HL-60 (cell line): ENCODE data around the gene NR2F6.
A peak's percentile ranks its signal among the peaks of the same experiment; 100 is the strongest.

Experiments
- DNase-seq, 2 experiments: peaks; one replicate each; pipeline ENCODE4 v3.0.0-alpha.2; 2010 to 2020; ENCODE audit warnings: low read depth in 1 of 2, low spot score in 1 of 2
- H3K27ac ChIP-seq: fragments of 250-450 bp; sonication (Bioruptor Pico); replicated peaks from 2 replicates; pipeline ENCODE4 v1.5.1; 2020; ENCODE audit warnings: mild to moderate bottlenecking, moderate library complexity
- H3K27me3 ChIP-seq: fragments of 250-450 bp; sonication (Bioruptor Pico); 2 replicates; pipeline ENCODE4 v1.5.1; 2021; ENCODE audit warnings: mild to moderate bottlenecking, moderate library complexity; ENCODE audit not compliant: insufficient read depth, poor library complexity, severe bottlenecking
- H3K4me3 ChIP-seq: replicated peaks from 2 replicates; pipeline ENCODE4 v1.5.1; 2011; ENCODE audit warnings: mild to moderate bottlenecking, control low read depth, low read length; ENCODE audit not compliant: insufficient read depth
- CTCF ChIP-seq: IDR thresholded peaks from one replicate; pipeline ENCODE4 v1.5.1; 2011; ENCODE audit warnings: low read length, control low read depth, inconsistent platforms; ENCODE audit not compliant: insufficient read depth
- GABPA ChIP-seq: IDR thresholded peaks from 2 replicates; pipeline ENCODE4 v1.6.1; 2012; ENCODE audit warnings: low read depth
- POLR2AphosphoS5 ChIP-seq: IDR thresholded peaks from 2 replicates; pipeline ENCODE4 v1.6.1; 2012; ENCODE audit warnings: low read depth
- REST ChIP-seq: IDR thresholded peaks from 2 replicates; pipeline ENCODE4 v1.6.1; 2012; ENCODE audit warnings: low read depth; ENCODE audit not compliant: insufficient replicate concordance
- SPI1 ChIP-seq: IDR thresholded peaks from 2 replicates; pipeline ENCODE4 v1.6.1; 2012; ENCODE audit warnings: low read depth, mild to moderate bottlenecking, borderline replicate concordance

Gene NR2F6

GRCh38 chr19:17227798-17228367 lies 17.8 kb downstream of the NR2F6 start:
- no peaks in the 10 kb centered on the region for H3K27me3 ChIP-seq
- no peak overlapping the region for H3K4me3 ChIP-seq
- TF ChIP-seq REST, result no peak
- TF ChIP-seq POLR2AphosphoS5, result no peak
- no peak for TF ChIP-seq SPI1
- no peak for TF ChIP-seq CTCF
- TF ChIP-seq GABPA, result no peak
- no peak for DNase-seq
- no peak overlapping the region for H3K27ac ChIP-seq

GRCh38 chr19:17226002-17226933 lies 19.5 kb downstream of the NR2F6 start, which contains the start of gene OCEL1:
Gene OCEL1 (plus strand): TSS chr19:17226226. CDS start chr19:17226248, 22 bp downstream.
- peak within 1 kb of the TSS; percentile 72 for H3K27ac ChIP-seq
- peak; percentile 96 to 99 for DNase-seq
- H3K4me3 ChIP-seq, result peak within 1 kb of the TSS; percentile 71
- TF ChIP-seq POLR2AphosphoS5, result peak; percentile 66; the same call in 1 of the 2 replicates
- 0 out of 2 replicates have a peak, but pooled peaks have one; percentile 14 for TF ChIP-seq GABPA
- no peak for TF ChIP-seq SPI1
- no peaks in the 10 kb centered on the region for H3K27me3 ChIP-seq

GRCh38 chr19:17225053-17225452 lies 20.7 kb downstream of the NR2F6 start:
- DNase-seq, result no peak
- Histone ChIP-seq H3K27ac (no peak overlapping the region; the same call in 1 of the 2 replicates), H3K4me3 (no peak overlapping the region), H3K27me3 (no peaks in the 10 kb centered on the region)
- TF ChIP-seq GABPA (no peak), POLR2AphosphoS5 (no peak), REST (no peak), SPI1 (no peak), CTCF (no peak)

- TF ChIP-seq POLR2AphosphoS5, result no peak; the same call in 1 of the 2 replicates
- no peak for TF ChIP-seq REST
- TF ChIP-seq CTCF, result no peak
- no peak for TF ChIP-seq GABPA
- no peak for TF ChIP-seq SPI1
- no peak overlapping the region for H3K4me3 ChIP-seq
- H3K27me3 ChIP-seq, result no peaks in the 10 kb centered on the region
- no peak overlapping the region for H3K27ac ChIP-seq
- no peak for DNase-seq
Measured at GRCh38 chr19:17220207-17220758, 25.4 kb downstream of the NR2F6 start.
